Measurements from ENCODE around the gene ZDHHC14.

Gene ZDHHC14

DNA sequence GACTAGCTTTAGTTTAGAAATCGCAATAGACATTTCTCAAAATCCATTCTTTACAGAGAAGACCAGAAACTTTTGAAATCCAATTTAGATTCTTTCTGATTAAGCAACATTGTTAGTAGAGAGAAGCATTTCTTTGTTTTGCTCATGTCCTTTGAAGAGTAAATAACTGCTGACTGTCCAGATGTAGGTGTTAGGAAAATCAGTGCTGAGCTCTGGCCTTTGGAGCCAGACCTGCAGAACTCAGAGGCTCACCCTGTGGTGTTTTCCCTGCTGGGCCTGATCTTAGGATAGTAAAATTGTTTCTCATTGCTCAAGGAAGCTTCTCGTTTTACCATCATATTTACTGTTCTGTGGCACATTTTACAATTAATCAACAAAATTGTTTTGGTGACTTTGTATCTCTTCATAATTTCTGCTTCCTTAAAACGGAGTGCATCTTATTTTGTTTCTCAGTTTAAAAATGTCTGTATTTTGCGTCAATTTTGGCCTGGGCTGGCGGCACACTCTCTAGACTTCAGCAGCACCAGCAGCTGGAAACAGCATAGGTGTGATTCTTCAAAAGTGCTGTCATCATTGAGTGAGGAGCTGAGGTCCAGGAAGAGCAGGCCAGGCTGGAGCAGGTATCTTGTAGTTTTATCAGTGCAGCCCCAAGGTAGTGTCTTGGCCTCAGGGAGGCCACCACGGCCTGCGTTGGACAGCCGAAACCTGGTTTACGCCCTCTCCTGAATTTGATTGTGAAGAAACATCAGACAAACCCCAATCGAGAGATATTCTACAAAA is 8.3 kb upstream of the ZDHHC14 start:
- Histone ChIP-seq H2BK5ac (ENCODE audit: low read length) (no peak overlapping the region), H3K36me3 (replicated peaks in 1 of 2; ENCODE audit: control insufficient read depth in 2 of 2, insufficient read depth in 2 of 2, low read length in 2 of 2) (no peaks in the 10 kb centered on the region), H2BK120ac (ENCODE audit: low read depth, low read length) (no peak overlapping the region), H3K18ac (ENCODE audit: low read length) (no peak overlapping the region), H3K4me2 (ENCODE audit: insufficient read depth, low read length, poor library complexity, severe bottlenecking) (no peak overlapping the region), H4K8ac (ENCODE audit: low read depth, low read length) (no peak overlapping the region), H3K4me1 (ENCODE audit: control insufficient read depth in 2 of 2, insufficient read depth in 1 of 2, low read depth in 1 of 2, low read length in 2 of 2) (peaks cover 0 to 9% of the 10 kb centered on the region in 2 donors), H3K14ac (ENCODE audit: low read length) (no peak overlapping the region), H3K9ac (ENCODE audit: low read depth, low read length, poor library complexity) (no peak overlapping the region), H2AFZ (ENCODE audit: low read length) (no peak overlapping the region), H2BK12ac (ENCODE audit: low read length) (no peak overlapping the region), H3K4me3 (ENCODE audit: low read length in 2 of 2) (no peak overlapping the region), H3K4ac (ENCODE audit: low read length) (no peak overlapping the region), H4K91ac (ENCODE audit: low read depth, low read length, poor library complexity) (no peak overlapping the region), H3K27me3 (ENCODE audit: control insufficient read depth in 3 of 3, insufficient read depth in 3 of 3, low read depth in 1 of 3, low read length in 3 of 3) (no peaks in the 10 kb centered on the region), H3K23ac (ENCODE audit: low read depth, low read length, poor library complexity) (no peak overlapping the region), H2AK5ac (ENCODE audit: low read depth, low read length) (no peak overlapping the region), H3K79me1 (ENCODE audit: low read depth, low read length) (no peaks in the 10 kb centered on the region), H3K9me3 (replicated peaks in 1 of 2; ENCODE audit: control insufficient read depth in 2 of 2, insufficient read depth in 1 of 2, low read depth in 1 of 2, low read length in 2 of 2) (no peaks in the 10 kb centered on the region), H3K27ac (replicated peaks; ENCODE audit: low read length) (no peak overlapping the region), H2BK15ac (ENCODE audit: low read length) (no peak overlapping the region)
- DNase-seq (ENCODE audit: low spot score) = no peak
- no CpG with 5 or more reads among the region's 10 CpGs for WGBS, 2 donors (ENCODE audit: extremely low coverage in 2 of 2, insufficient read length in 2 of 2, insufficient replicate concordance in 1 of 2)

DNA sequence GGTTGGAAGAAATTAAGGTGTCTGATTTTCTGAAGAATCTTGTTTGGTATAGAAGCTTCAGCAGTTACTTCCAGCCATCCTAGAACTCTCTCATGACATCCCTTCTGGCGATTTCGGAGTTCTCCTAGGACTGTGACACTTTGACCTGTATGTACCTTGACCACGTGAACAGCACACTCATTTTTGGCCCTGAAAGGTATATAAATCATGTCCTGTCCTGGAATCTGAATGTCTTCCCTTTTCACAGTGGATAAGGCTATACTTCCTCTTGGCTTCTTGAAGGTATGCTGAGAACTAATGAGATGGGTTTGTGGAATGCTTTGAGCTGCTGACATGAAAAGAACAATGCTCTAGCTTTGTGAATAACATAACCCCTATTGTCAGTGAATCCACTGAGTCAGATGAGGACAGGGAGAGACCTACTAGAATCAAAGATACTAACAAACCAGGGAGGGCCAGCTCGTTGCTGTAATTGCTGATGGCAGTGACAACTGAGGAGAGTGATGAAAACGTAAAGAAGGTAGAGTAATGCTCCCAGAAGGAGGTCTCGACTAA is 6.0 kb upstream of the ZDHHC14 start:
- no CpG with 5 or more reads among the region's 6 CpGs for WGBS, 2 donors (ENCODE audit: extremely low coverage in 2 of 2, insufficient read length in 2 of 2, insufficient replicate concordance in 1 of 2)
- Histone ChIP-seq H3K9ac (ENCODE audit: low read depth, low read length, poor library complexity) (no peak overlapping the region), H3K14ac (ENCODE audit: low read length) (no peak overlapping the region), H3K4ac (ENCODE audit: low read length) (no peak overlapping the region), H3K27ac (replicated peaks; ENCODE audit: low read length) (peak overlapping the region; percentile 5), H3K23ac (ENCODE audit: low read depth, low read length, poor library complexity) (no peak overlapping the region), H2BK120ac (ENCODE audit: low read depth, low read length) (no peak overlapping the region), H3K4me2 (ENCODE audit: insufficient read depth, low read length, poor library complexity, severe bottlenecking) (no peak overlapping the region), H4K8ac (ENCODE audit: low read depth, low read length) (no peak overlapping the region), H3K4me1 (ENCODE audit: control insufficient read depth in 2 of 2, insufficient read depth in 1 of 2, low read depth in 1 of 2, low read length in 2 of 2) (peaks cover 0 to 10% of the 10 kb centered on the region in 2 donors), H2AK5ac (ENCODE audit: low read depth, low read length) (no peak overlapping the region), H4K91ac (ENCODE audit: low read depth, low read length, poor library complexity) (no peak overlapping the region), H3K4me3 (ENCODE audit: low read length in 2 of 2) (no peak overlapping the region), H2BK12ac (ENCODE audit: low read length) (no peak overlapping the region), H3K79me1 (ENCODE audit: low read depth, low read length) (no peaks in the 10 kb centered on the region), H3K18ac (ENCODE audit: low read length) (no peak overlapping the region), H2BK15ac (ENCODE audit: low read length) (no peak overlapping the region), H3K27me3 (ENCODE audit: control insufficient read depth in 3 of 3, insufficient read depth in 3 of 3, low read depth in 1 of 3, low read length in 3 of 3) (no peaks in the 10 kb centered on the region), H2BK5ac (ENCODE audit: low read length) (no peak overlapping the region), H3K36me3 (replicated peaks in 1 of 2; ENCODE audit: control insufficient read depth in 2 of 2, insufficient read depth in 2 of 2, low read length in 2 of 2) (no peaks in the 10 kb centered on the region), H2AFZ (ENCODE audit: low read length) (no peak overlapping the region), H3K9me3 (replicated peaks in 1 of 2; ENCODE audit: control insufficient read depth in 2 of 2, insufficient read depth in 1 of 2, low read depth in 1 of 2, low read length in 2 of 2) (no peaks in the 10 kb centered on the region)
- peak; percentile 8 for DNase-seq (ENCODE audit: low spot score)

DNA sequence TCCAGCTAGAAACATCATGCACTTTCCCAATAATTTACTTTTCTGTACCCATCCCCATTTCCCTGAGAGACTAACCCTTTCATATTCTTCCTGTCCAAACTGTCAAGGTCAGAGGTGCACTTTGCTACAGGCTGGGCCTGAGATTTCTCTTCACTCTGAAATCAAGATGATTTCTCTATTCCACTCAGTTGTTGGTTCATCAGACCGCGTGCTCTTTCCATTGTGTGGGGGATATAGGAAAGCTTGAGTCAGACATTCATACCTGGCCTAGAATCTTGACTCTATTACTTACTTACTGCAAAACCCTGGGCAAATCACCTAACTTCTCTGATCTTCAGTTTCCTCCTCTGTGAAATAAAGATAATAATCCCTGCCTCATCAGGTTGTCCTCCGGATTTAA is 4.7 kb upstream of the ZDHHC14 start:
- Histone ChIP-seq H2AFZ (ENCODE audit: low read length) (no peak overlapping the region), H3K4me1 (ENCODE audit: control insufficient read depth in 2 of 2, insufficient read depth in 1 of 2, low read depth in 1 of 2, low read length in 2 of 2) (peaks cover 0 to 10% of the 10 kb centered on the region in 2 donors), H2BK15ac (ENCODE audit: low read length) (no peak overlapping the region), H3K4me3 (ENCODE audit: low read length in 2 of 2) (no peak overlapping the region), H3K14ac (ENCODE audit: low read length) (no peak overlapping the region), H2BK5ac (ENCODE audit: low read length) (no peak overlapping the region), H4K8ac (ENCODE audit: low read depth, low read length) (no peak overlapping the region), H3K36me3 (replicated peaks in 1 of 2; ENCODE audit: control insufficient read depth in 2 of 2, insufficient read depth in 2 of 2, low read length in 2 of 2) (no peaks in the 10 kb centered on the region), H3K4ac (ENCODE audit: low read length) (no peak overlapping the region), H2AK5ac (ENCODE audit: low read depth, low read length) (no peak overlapping the region), H3K4me2 (ENCODE audit: insufficient read depth, low read length, poor library complexity, severe bottlenecking) (no peak overlapping the region), H3K27ac (replicated peaks; ENCODE audit: low read length) (no peak overlapping the region), H2BK12ac (ENCODE audit: low read length) (no peak overlapping the region), H3K27me3 (ENCODE audit: control insufficient read depth in 3 of 3, insufficient read depth in 3 of 3, low read depth in 1 of 3, low read length in 3 of 3) (no peaks in the 10 kb centered on the region), H3K9ac (ENCODE audit: low read depth, low read length, poor library complexity) (no peak overlapping the region), H4K91ac (ENCODE audit: low read depth, low read length, poor library complexity) (no peak overlapping the region), H3K18ac (ENCODE audit: low read length) (no peak overlapping the region), H2BK120ac (ENCODE audit: low read depth, low read length) (no peak overlapping the region), H3K9me3 (replicated peaks in 1 of 2; ENCODE audit: control insufficient read depth in 2 of 2, insufficient read depth in 1 of 2, low read depth in 1 of 2, low read length in 2 of 2) (no peaks in the 10 kb centered on the region), H3K79me1 (ENCODE audit: low read depth, low read length) (no peaks in the 10 kb centered on the region), H3K23ac (ENCODE audit: low read depth, low read length, poor library complexity) (no peak overlapping the region)
- no CpG with 5 or more reads among the region's 3 CpGs for WGBS, 2 donors (ENCODE audit: extremely low coverage in 2 of 2, insufficient read length in 2 of 2, insufficient replicate concordance in 1 of 2)
- no peak for DNase-seq (ENCODE audit: low spot score)

DNA sequence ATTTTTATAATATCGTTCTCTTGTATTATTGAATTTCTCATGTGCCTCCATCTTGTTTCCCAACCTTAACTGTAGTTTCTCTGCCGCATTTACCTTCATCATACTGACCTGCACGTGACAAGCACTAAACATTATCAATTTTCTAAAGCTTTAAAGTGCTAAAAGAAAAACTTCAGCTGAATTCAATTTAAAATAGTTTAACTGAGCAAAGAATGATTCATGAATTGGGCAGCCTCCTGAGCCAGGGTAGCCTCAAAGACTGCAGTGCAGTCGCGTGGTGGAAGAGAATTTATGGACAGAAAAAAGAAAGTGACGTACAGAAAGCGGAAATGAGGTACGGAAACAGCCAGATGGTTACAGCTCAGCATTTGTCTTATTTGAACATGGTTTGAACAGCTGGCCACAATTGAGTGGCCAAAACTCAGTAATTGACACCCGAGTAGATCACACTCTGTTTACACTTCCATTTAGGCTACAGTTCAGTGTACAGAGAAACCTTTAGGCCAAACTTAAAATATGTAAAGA is 4.2 kb upstream of the ZDHHC14 start:
- no peaks in the 10 kb centered on the region for H3K79me1 ChIP-seq (ENCODE audit: low read depth, low read length)
- no peak for DNase-seq (ENCODE audit: low spot score)
- no peak overlapping the region for H3K4me3 ChIP-seq (ENCODE audit: low read length in 2 of 2)
- H3K27me3 ChIP-seq (ENCODE audit: control insufficient read depth in 3 of 3, insufficient read depth in 3 of 3, low read depth in 1 of 3, low read length in 3 of 3) = no peaks in the 10 kb centered on the region
- no peak overlapping the region for H3K14ac ChIP-seq (ENCODE audit: low read length)
- H3K36me3 ChIP-seq (replicated peaks in 1 of 2; ENCODE audit: control insufficient read depth in 2 of 2, insufficient read depth in 2 of 2, low read length in 2 of 2) = no peaks in the 10 kb centered on the region
- H2AK5ac ChIP-seq (ENCODE audit: low read depth, low read length) = no peak overlapping the region
- no peaks in the 10 kb centered on the region for H3K9me3 ChIP-seq (replicated peaks in 1 of 2; ENCODE audit: control insufficient read depth in 2 of 2, insufficient read depth in 1 of 2, low read depth in 1 of 2, low read length in 2 of 2)
- H2AFZ ChIP-seq (ENCODE audit: low read length) = no peak overlapping the region
- no peak overlapping the region for H2BK15ac ChIP-seq (ENCODE audit: low read length)
- no CpG with 5 or more reads among the region's 9 CpGs for WGBS, 2 donors (ENCODE audit: extremely low coverage in 2 of 2, insufficient read length in 2 of 2, insufficient replicate concordance in 1 of 2)
- H3K4me1 ChIP-seq (ENCODE audit: control insufficient read depth in 2 of 2, insufficient read depth in 1 of 2, low read depth in 1 of 2, low read length in 2 of 2) = peaks cover 0 to 10% of the 10 kb centered on the region in 2 donors
- H2BK120ac ChIP-seq (ENCODE audit: low read depth, low read length) = no peak overlapping the region
- H4K91ac ChIP-seq (ENCODE audit: low read depth, low read length, poor library complexity) = no peak overlapping the region
- no peak overlapping the region for H3K4ac ChIP-seq (ENCODE audit: low read length)
- no peak overlapping the region for H3K23ac ChIP-seq (ENCODE audit: low read depth, low read length, poor library complexity)
- H4K8ac ChIP-seq (ENCODE audit: low read depth, low read length) = no peak overlapping the region
- H3K27ac ChIP-seq (replicated peaks; ENCODE audit: low read length) = no peak overlapping the region
- H2BK5ac ChIP-seq (ENCODE audit: low read length) = no peak overlapping the region
- H3K4me2 ChIP-seq (ENCODE audit: insufficient read depth, low read length, poor library complexity, severe bottlenecking) = no peak overlapping the region
- peak overlapping the region; percentile 37 for H3K9ac ChIP-seq (ENCODE audit: low read depth, low read length, poor library complexity)
- no peak overlapping the region for H2BK12ac ChIP-seq (ENCODE audit: low read length)
- H3K18ac ChIP-seq (ENCODE audit: low read length) = no peak overlapping the region
